Measurements from ENCODE around the gene CYREN.
"Not testable (repeated sequence)": the region's sequence is repeated elsewhere in the genome, so short reads cannot be mapped to it uniquely, and the experiment has no call there.

Gene CYREN

DNA sequence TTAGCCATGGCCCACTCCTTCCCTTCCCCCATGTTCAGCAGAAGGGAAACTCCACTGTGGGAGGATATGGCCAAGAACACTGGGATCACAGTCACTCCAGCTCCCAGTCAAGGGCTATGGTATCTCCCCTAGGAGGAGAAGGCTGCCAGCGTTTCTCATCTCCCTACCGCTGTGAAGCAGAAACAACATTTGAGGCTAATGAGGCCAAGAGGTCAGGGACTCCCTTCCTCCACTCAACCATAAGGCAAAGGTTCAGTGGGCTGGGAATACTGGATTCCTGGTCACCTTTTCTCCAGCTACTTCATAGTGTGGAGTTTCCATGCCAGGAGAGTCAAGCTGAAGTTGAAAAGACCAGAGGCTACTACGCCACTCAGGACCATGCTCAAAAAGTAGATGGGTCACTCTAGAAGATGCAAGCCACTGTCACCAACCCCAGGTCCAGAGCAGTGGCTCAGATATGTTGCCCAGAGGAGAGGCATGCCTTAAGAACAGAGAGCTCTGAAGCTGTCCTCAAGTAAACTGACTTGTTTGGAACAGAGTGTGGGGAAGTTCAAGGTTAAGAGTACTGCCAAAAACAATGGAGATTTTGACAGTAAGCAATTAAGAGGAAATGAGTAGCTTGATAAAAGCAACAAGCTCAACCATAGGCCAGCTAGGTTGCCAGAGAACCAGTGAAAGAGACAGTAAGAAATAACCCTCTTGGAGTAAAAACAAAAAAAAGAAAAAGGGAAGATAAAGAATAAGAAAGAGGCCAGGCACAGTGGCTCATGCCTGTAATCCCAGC lies 26.4 kb downstream of the CYREN start:
- in situ Hi-C loops (cut with HindIII; ENCODE audit: low sequenced_read_pairs) = no loop called here
- no peak for TF ChIP-seq CTCF (IDR thresholded peaks at IDR 0.05; ENCODE audit: low read depth, low read length)
- H3K4me3 ChIP-seq (ENCODE audit: low read depth, low read length) = no peak overlapping the region
- DNase-seq (ENCODE audit: low read depth, low spot score) = no peak

DNA sequence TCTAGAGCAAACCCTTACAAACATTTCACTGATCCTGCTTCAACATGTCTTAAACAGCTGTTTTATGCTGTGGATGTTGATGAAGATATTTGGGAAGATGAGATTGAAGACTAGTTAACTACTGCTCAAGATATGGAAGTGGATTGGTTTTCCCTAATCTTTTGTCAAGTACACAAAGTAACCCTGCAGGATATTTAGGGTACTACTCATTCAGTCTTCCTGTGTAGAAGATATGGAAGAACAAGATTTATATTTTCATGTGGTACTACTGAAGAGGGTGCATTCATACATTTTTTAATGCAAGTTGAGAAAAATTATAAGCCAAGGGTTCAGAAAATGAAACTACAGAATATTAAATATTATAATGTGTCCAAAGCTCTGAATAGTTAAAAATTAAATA lies 40.9 kb downstream of the CYREN start:
- DNase-seq (ENCODE audit: low read depth, low spot score) = no peak
- no peak for TF ChIP-seq CTCF (IDR thresholded peaks at IDR 0.05; ENCODE audit: low read depth, low read length)
- in situ Hi-C loops (cut with HindIII; ENCODE audit: low sequenced_read_pairs) = no loop called here
- no peak overlapping the region for H3K4me3 ChIP-seq (ENCODE audit: low read depth, low read length)

GRCh38 chr7:135128931-135129330 lies 41.6 kb downstream of the CYREN start:
- in situ Hi-C loops (cut with HindIII; ENCODE audit: low sequenced_read_pairs) = no loop called here
- TF ChIP-seq CTCF (IDR thresholded peaks at IDR 0.05; ENCODE audit: low read depth, low read length) = no peak
- no peak for DNase-seq (ENCODE audit: low read depth, low spot score)
- no peak overlapping the region for H3K4me3 ChIP-seq (ENCODE audit: low read depth, low read length)

- DNase-seq (ENCODE audit: low read depth, low spot score); H3K4me3 ChIP-seq (ENCODE audit: low read depth, low read length); in situ Hi-C loops (cut with HindIII; ENCODE audit: low sequenced_read_pairs): not testable (repeated sequence)
These were observed 45.9 kb downstream of the CYREN start for GRCh38 chr7:135124631-135125030.

GRCh38 chr7:135121868-135122267 lies 48.6 kb downstream of the CYREN start:
- DNase-seq (ENCODE audit: low read depth, low spot score) = no peak
- TF ChIP-seq CTCF (IDR thresholded peaks at IDR 0.05; ENCODE audit: low read depth, low read length) = no peak
- no peak overlapping the region for H3K4me3 ChIP-seq (ENCODE audit: low read depth, low read length)
- in situ Hi-C loops (cut with HindIII; ENCODE audit: low sequenced_read_pairs) = no loop called here

DNA sequence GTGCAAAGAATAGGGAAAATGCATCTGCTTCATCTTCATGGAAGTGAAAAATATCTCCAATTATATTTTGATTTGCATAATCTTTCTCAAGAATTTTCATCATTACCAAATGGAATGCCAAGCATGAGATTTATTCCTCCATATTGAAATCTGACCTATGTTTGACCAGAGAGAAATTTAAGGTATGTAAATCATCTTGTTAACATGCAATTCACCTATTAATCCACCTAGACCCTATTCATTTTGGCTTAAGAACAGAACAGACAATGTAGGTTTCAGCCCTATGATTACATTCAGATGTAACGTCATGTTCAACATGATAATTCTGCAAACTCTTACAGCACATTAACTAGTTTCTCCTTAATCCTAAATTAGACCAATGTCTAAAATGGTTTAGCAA lies 53.4 kb downstream of the CYREN start:
- H3K4me3 ChIP-seq (ENCODE audit: low read depth, low read length) = no peak overlapping the region
- DNase-seq (ENCODE audit: low read depth, low spot score) = no peak
- no peak for TF ChIP-seq CTCF (IDR thresholded peaks at IDR 0.05; ENCODE audit: low read depth, low read length)
- in situ Hi-C loops (cut with HindIII; ENCODE audit: low sequenced_read_pairs) = no loop called here
